IPS DF 4.7 (cell line): Measurements from ENCODE around the gene DLG2.

Experiments used
- DNase-seq: peaks from one replicate; pipeline ENCODE4 v3.0.0-alpha.2; 2013; ENCODE audit warnings: low spot score; ENCODE audit errors: extremely low read depth

DLG2 gene

GRCh38 chr11:84140386-84141169, 1486.6 kb downstream of the DLG2 start:
- peak; percentile 5 for DNase-seq

- no peak for DNase-seq
These were observed 1489.2 kb downstream of the DLG2 start for GRCh38 chr11:84137960-84138359.

GRCh38 chr11:84137505-84137904, 1489.6 kb downstream of the DLG2 start:
- no peak for DNase-seq

GRCh38 chr11:84136926-84137325, 1490.2 kb downstream of the DLG2 start:
- no peak for DNase-seq

GRCh38 chr11:84130646-84131427, 1496.3 kb downstream of the DLG2 start:
- no peak for DNase-seq

- no peak for DNase-seq
These were observed 1497.1 kb downstream of the DLG2 start for GRCh38 chr11:84129961-84130576.

GRCh38 chr11:84128840-84129239, 1498.3 kb downstream of the DLG2 start:
- no peak for DNase-seq

GRCh38 chr11:84117394-84117793, 1509.8 kb downstream of the DLG2 start:
- no peak for DNase-seq

GRCh38 chr11:84106541-84106940, 1520.6 kb downstream of the DLG2 start:
- DNase-seq: no peak

GRCh38 chr11:84105148-84105547, 1522.0 kb downstream of the DLG2 start:
- no peak for DNase-seq

- DNase-seq: no peak
These were observed 1524.0 kb downstream of the DLG2 start for GRCh38 chr11:84103096-84103495.

- no peak for DNase-seq
These were observed 1530.0 kb downstream of the DLG2 start for GRCh38 chr11:84097186-84097585.

GRCh38 chr11:84091212-84091986, 1535.7 kb downstream of the DLG2 start:
- DNase-seq: no peak

GRCh38 chr11:84089072-84090057, 1537.8 kb downstream of the DLG2 start:
- no peak for DNase-seq

GRCh38 chr11:84071851-84072250, 1555.3 kb downstream of the DLG2 start:
- no peak for DNase-seq

- DNase-seq: no peak
These were observed 1558.1 kb downstream of the DLG2 start for GRCh38 chr11:84069048-84069447.

- no peak for DNase-seq
These were observed 1565.4 kb downstream of the DLG2 start for GRCh38 chr11:84061726-84062125.

GRCh38 chr11:84056653-84057376, 1570.3 kb downstream of the DLG2 start:
- no peak for DNase-seq

- no peak for DNase-seq
These were observed 1582.0 kb downstream of the DLG2 start for GRCh38 chr11:84045146-84045545.

GRCh38 chr11:84044706-84045105, 1582.4 kb downstream of the DLG2 start:
- DNase-seq: no peak
